Cardiac muscle cell (in vitro differentiated cells and primary cell): Measurements from ENCODE around the gene ZNF155. TPM values are rescaled to one million over a fixed set of nuclear protein-coding genes. Genes with fewer than 3 reads are reported as not detected.

Source experiments
- DNase-seq, 2 donors: peaks; one replicate each; pipeline versions ENCODE4 v3.0.0 to v3.0.0-alpha.2; 2010 to 2017; ENCODE audit warnings: low read depth in 1 of 2, low spot score in 1 of 2
- H3K27ac ChIP-seq: fragments of 200-600 bp; sonication (generic); 2 replicates; pipeline ENCODE4 v1.5.1; 2016
- H3K27me3 ChIP-seq: fragments of 200-600 bp; sonication (generic); 2 replicates; pipeline ENCODE4 v1.6.0; 2016; ENCODE audit warnings: control low read depth
- H3K36me3 ChIP-seq: fragments of 200-600 bp; sonication (generic); 2 replicates; pipeline ENCODE4 v1.5.1; 2016; ENCODE audit warnings: control low read depth
- H3K4me1 ChIP-seq: fragments of 200-600 bp; sonication (generic); 2 replicates; pipeline ENCODE4 v1.8.1; 2017; ENCODE audit warnings: low read depth, mild to moderate bottlenecking, mixed run types
- H3K4me3 ChIP-seq: fragments of 200-600 bp; sonication (generic); 2 replicates; pipeline ENCODE4 v1.5.1; 2016; ENCODE audit warnings: mild to moderate bottlenecking
- H3K9me3 ChIP-seq: fragments of 200-600 bp; sonication (generic); 2 replicates; pipeline ENCODE4 v1.5.1; 2017; ENCODE audit warnings: low read depth, mild to moderate bottlenecking, control low read depth
- CTCF ChIP-seq: IDR thresholded peaks from 2 replicates; pipeline ENCODE4 v1.5.1; 2012; ENCODE audit warnings: low read depth, mild to moderate bottlenecking, low read length
- polyA plus RNA-seq: library from polyadenylated mRNA; unstranded; fragments of >200 nt; fragmentation: Nextera tagmentation; extraction: Ambion mirVana; gene quantifications from 2 replicates; pipeline ENCODE4 v1.2.1, GENCODE V29; 2016
- total RNA-seq: library from RNA; depleted of rRNA; stranded (reverse); fragments of >200 nt; gene quantifications from 2 replicates; pipeline ENCODE4 v1.2.3, GENCODE V29; 2016

ZNF155 gene
- total and polyA plus RNA-seq, 2 experiments from 2014 or later = 9.0 to 13.9 TPM

- H3K9me3 ChIP-seq = peaks cover 8% of the 10 kb centered on the region
- no peak for TF ChIP-seq CTCF
- H3K4me1 ChIP-seq = no peaks in the 10 kb centered on the region
- no peak overlapping the region for H3K27ac ChIP-seq
- peaks cover 6% of the 10 kb centered on the region for H3K36me3 ChIP-seq
- H3K27me3 ChIP-seq = no peaks in the 10 kb centered on the region
- DNase-seq = no peak
- no peak overlapping the region for H3K4me3 ChIP-seq
Measured at GRCh38 chr19:43960411-43960810, 23.6 kb upstream of the ZNF155 start.

DNA sequence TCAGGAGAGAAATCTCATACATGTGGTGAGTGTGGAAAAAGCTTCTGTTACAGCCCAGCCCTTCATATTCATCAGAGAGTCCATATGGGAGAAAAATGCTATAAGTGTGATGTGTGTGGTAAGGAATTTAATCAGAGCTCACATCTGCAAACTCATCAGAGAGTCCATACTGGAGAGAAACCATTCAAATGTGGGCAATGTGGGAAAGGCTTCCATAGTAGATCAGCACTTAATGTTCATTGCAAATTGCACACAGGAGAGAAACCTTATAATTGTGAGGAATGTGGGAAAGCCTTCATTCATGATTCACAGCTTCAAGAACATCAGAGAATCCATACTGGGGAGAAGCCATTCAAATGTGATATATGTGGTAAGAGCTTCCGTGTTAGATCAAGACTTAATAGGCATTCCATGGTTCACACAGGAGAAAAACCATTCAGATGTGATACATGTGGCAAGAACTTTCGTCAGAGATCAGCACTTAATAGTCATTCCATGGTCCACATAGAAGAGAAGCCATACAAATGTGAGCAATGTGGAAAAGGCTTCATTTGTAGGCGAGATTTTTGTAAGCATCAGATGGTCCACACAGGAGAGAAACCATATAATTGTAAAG lies 17.8 kb upstream of the ZNF155 start:
- peaks cover 31% of the 10 kb centered on the region for H3K36me3 ChIP-seq
- H3K4me3 ChIP-seq = no peak overlapping the region
- TF ChIP-seq CTCF = no peak

GRCh38 chr19:43976732-43977131 lies 7.3 kb upstream of the ZNF155 start:
- H3K36me3 ChIP-seq = no peaks in the 10 kb centered on the region
- no peak overlapping the region for H3K27ac ChIP-seq
- no peak for TF ChIP-seq CTCF
- no peaks in the 10 kb centered on the region for H3K9me3 ChIP-seq
- H3K4me3 ChIP-seq = no peak overlapping the region
- no peaks in the 10 kb centered on the region for H3K27me3 ChIP-seq
- no peak for DNase-seq
- no peaks in the 10 kb centered on the region for H3K4me1 ChIP-seq

More for the DNA sequence above, 17.8 kb upstream of the ZNF155 start:
- peaks cover 22% of the 10 kb centered on the region for H3K9me3 ChIP-seq
- peak in 1 of 2 donors; percentile 2 for DNase-seq
- no peaks in the 10 kb centered on the region for H3K27me3 ChIP-seq
- H3K4me1 ChIP-seq = no peaks in the 10 kb centered on the region
- H3K27ac ChIP-seq = no peak overlapping the region

DNA sequence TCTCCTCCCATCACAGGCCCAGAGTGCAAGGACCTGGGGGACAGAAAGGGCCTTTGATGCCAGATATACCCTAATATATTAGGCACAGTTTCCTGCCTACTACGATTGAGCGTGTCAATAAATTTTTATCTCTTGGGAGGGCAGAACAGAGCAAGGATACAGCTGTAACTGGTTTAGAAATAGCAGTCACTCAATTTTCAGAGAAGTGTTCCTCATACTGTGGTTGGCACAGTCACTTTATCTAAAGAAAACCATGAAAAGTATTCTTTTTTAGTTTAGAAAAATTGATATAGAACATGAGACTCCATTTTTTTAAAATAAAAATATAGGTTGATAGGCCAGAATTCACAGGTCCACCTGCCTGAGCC lies 460 bp upstream of the ZNF155 start:
- Histone ChIP-seq H3K4me1 (no peaks in the 10 kb centered on the region), H3K27ac (peak overlapping the region; percentile 61), H3K27me3 (no peaks in the 10 kb centered on the region), H3K4me3 (peak overlapping the region; percentile 96), H3K36me3 (no peaks in the 10 kb centered on the region), H3K9me3 (no peaks in the 10 kb centered on the region)
- DNase-seq = no peak
- no peak for TF ChIP-seq CTCF

- Histone ChIP-seq H3K27ac (peak overlapping the region; percentile 55), H3K36me3 (peaks cover 5% of the 10 kb centered on the region), H3K9me3 (no peaks in the 10 kb centered on the region), H3K27me3 (no peaks in the 10 kb centered on the region), H3K4me3 (peak overlapping the region; percentile 96), H3K4me1 (no peaks in the 10 kb centered on the region)
- TF ChIP-seq CTCF = no peak
- no peak for DNase-seq
Measured at GRCh38 chr19:43984687-43985000, 656 bp downstream of the ZNF155 start.
